ENCODE results near the gene GABRR3.
A peak's percentile ranks its signal among the peaks of the same experiment; 100 is the strongest.

GABRR3 gene

DNA sequence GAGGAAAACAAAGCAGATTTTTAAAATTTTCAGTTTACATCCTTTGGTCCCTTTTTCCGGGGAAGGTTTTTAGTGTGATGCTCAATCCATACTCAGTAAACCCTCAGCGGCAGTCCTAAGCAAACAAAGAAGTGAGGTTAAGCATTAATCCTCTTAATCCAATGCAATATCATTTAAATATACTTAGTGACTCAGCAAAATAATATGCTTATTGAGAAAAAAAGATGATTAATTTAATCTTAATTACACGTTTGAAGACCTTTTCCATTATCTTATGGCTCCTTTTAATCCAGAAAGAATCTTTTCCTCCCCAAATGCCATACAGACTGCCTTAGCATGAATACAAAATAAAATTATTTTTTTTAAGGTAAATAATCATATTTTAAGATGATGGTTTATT lies at the start of gene GABRR3:
Gene GABRR3, minus strand, starts transcription at position 108 of the 400 bp plus-strand sequence. CDS start 328 bp downstream, outside the sequence.
- no peak for DNase-seq (ENCODE audit: low read depth)

DNA sequence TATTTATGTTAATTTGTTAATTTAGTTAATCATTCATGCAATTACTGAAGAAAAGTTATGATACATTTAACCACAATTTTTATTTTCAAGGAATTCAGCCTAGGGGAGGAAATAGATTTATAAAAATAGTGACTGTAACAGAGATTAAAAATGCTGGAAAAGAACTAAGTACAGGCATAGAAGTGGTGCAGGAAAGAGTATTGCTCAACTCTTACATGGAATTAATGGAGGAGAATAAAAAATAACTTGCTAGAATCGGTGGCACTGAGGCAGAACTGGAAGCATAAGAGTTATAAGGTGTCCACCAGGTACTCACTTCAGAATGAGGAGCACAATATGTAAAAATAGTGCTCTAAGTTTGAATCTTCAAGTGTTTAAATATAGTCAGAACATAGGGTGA lies 38.4 kb upstream of the GABRR3 start:
- DNase-seq (ENCODE audit: low read depth) = no peak

DNA sequence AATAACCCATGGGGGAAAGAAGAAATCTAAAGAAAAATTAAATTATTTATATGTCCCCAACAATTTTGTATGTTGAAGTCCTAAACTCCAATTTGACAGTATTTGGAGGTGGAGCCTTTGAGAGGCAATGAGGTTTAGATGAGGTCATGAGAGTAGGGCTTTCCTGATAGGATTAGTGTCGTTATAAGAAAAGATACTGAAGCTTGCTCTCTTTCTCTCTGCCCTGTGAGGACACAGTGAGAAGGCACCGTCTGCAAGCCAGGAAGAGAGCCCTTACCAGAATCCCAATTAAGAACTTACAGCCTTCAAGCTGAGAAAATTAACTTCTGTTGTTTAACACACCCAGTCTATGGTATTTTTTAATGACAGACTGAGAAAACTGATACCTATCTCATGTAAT lies 35.7 kb upstream of the GABRR3 start:
- DNase-seq (ENCODE audit: low read depth) = no peak

DNA sequence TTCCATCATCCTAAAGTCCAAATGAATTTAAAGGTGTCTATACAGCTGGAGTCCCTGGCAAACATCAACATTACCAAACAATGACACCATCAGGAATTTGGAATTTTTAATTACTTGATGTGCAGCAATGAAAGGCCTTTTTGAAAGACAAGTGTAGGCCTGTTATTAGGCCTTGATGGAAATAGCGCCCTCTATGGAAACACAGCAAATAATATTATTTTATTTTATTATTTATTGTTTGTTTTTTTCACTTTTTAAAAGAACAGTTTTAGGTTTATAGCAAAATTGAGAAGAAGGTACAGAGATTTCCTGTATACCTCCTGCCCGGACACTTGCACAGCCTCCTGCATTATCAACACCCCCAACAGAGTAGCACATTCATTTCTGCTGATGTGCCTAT lies 33.7 kb upstream of the GABRR3 start:
- peak; percentile 2 for DNase-seq (ENCODE audit: low read depth)

DNA sequence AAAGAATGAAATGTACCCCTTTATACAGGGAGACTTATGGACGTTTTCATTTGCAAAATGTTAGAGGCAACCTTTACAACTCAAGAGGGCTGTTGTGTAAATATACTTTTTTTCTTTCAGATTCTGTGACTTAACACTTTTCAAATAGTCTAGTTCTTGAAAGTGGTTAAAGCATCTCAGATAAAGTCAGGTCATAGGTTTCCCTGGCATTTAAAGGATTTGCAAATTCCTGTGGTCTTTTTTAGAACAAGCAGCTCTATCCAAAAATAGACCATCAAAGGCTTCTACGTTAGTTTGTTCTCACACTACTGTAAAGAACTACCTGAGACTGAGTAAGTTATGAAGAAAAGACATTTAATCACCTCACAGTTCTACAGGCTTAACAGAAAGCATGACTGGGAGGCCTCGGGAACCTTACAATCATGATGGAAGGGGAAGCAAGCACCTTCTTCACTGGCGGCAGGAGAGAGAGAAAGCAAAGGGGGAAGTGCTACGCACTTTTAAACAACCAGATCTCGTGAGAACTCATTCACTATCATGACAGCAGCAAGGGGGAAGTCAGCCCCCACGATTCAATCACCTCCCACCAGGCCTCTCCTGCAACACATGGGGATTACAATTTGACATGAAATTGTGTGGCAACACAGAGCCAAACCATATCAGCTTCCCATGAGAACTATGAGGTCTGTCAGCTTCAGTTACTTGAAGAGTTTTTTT lies 23.3 kb upstream of the GABRR3 start:
- no peak for DNase-seq (ENCODE audit: low read depth)

DNA sequence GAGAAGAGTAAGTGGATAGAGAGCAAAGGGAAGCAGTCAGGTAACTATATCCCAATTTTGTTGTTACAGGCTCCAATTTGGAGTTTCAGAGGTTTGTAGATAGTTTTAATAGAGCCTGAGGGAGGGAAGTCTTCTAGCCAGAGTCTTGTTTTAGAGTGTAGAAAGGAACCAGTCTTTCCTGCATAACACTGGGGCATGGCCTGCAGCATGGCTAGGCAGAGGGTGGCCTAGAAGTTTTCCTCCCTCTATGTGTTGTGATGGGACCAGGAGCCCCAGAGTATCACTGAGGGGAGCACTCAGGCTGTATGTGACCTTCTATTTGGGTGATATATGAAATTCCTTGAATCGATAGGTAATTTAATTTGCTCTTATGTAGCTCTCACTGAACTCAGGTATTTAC lies 22.5 kb upstream of the GABRR3 start:
- DNase-seq (ENCODE audit: low read depth) = no peak

DNA sequence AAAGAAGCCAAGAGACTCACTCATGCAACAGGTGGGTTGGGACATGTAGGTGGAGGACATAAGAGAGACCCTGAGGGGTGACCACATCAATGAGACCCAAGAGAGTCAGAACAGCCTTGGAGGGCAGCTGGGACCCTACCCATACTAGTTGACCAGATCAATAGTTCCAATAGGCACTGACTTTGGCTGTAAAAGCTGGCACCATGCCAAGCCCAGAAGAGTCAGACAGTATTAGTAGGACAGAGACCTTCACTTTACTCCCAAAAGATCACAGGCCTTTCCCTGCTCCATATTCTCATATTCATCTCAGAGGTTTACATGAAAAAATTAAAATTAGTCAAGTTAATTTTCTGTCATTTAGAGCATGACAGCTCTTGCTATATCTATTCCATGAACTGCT lies 20.9 kb upstream of the GABRR3 start:
- DNase-seq (ENCODE audit: low read depth) = no peak

DNA sequence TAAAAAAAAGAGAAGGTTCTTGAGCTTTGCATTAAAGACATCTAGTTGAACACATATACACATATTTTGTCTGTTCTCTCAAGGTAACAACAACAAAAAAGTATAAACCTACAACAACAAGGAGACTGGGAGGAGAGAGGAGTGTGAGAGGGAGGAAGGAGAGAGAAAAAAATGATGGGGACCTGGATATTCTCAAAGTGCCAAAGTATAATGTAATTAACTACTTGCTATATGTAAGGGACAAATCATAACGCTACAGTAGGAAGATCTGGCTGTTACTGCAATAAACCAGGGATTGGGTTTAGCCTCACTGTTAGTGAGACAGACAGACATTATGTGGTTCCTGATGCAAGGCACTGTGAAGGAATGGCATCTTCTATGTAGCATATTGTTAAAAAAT lies 14.2 kb upstream of the GABRR3 start:
- DNase-seq (ENCODE audit: low read depth) = no peak

DNA sequence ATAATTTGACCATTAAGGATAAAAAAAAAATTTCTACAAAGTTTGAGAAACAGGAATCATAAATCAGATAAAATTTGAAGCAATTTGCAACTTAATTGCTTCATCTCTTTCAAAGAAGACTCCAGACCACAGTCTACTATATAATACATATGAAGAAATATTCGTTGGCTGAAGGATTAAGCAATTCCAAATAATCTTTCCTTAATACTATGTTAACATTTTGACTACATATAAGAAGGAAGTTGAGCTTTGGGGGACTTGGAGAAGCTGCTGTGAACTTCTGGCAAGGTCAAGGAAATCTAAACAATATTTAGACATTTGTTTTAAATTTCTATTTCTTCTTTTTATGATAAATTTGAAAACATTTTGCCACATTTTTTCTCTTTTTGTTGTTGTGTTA lies 13.5 kb upstream of the GABRR3 start:
- DNase-seq (ENCODE audit: low read depth) = no peak

DNA sequence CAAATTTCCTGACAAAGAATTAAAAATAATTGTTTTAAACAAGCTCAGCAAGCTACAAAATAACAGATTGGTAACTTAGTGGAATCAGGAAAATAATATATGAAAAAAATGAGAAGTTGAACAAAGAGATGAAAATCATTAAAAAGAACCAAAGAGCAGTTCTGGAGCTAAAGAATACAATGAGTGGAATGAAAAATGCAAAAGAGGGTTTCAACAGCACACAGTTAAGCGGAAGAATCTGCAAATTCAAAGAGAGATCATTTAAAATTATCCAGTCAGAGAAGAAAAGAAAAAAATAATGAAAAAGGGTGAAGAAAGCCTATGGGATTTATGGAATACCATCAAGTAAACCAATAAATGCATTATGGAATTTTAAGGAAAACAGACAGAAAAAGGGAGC lies 6.2 kb upstream of the GABRR3 start:
- DNase-seq (ENCODE audit: low read depth) = no peak

DNA sequence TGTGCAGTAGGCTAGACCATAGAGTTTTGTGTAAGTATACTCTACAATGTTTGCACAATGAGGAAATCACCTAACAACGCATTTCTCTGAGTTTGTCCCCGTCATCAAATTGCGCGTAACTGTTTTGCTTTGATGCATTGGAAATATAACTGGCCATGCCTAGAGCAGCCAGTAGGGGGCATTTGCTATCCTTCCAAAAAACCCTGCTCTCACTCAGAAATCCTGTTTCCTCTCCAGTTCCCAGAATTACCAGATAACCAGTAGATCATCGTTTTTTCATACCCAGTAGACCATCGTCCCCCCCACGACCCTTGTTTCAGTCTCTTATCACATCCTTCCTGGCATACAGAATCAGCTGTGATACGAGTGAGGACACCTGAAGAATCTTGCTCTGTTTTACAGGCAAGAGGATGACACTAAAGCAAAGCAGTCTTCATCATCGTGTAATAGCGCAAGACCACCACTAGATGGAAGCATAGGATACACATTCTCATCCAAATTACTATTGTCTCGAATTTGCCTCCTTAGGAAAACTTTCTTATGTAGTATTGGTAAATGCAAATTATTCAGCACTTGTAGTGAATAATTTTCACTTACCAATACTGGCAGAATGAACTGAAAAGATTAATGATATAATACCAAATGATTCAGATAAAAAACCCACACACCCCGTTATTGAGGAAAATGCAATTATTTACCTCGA lies 4.4 kb upstream of the GABRR3 start:
- peak; percentile 76 for DNase-seq (ENCODE audit: low read depth)

DNA sequence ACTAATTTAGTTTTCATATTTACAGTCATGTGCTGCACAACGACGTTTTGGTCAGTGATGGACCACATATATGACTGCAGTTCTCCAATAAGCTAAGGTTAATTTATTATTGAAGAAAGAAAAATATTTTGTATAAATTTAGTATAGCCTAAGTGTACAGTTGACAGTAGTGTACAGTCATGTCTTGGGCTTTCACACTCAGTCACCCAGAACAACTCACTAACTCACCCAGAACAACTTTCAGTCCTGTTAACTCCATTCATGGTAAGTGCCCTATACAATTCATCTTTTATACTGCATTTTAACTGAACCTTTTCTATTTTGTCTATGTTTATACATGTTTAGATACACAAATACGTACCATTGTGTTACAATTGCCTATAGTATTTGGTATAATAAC lies 3.8 kb upstream of the GABRR3 start:
- DNase-seq (ENCODE audit: low read depth) = no peak

DNA sequence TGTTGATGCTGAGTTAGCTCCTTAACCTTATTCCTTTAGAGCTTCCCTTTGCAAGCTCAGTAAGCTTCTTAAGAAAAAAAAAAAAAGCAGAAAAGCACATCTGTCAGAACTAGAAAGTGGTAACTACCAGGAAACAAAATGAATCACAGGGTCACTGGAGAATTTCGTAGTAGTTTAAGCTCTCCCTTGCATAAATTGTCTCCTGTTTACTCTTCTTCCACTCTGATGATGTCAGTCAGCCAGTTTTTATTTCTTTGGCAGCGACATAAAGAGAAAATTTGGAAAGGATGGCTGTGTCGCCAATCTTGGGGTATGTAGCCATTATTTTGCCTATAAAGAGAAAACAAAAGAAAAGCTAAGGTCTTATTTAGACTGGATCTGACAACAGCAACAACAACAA lies 3.2 kb upstream of the GABRR3 start:
- no peak for DNase-seq (ENCODE audit: low read depth)

DNA sequence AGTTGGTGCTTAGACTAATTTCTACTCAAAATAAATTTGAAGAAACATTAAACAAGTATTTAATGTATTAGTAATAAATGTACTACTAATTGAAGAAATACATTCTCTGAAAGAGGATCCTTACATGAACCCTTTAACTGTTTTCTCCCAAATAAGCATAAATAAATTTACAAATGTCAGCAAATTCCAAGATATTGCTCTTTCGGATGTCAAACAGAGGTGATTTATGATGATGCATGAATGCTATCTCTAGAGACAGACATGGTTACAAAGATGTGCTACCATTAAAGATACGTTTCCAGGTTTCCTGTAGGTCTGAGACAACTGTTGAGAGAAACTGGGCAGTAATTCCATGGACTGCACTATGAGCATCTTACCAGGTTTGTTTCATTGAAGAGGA lies 629 bp downstream of the GABRR3 start:
- DNase-seq (ENCODE audit: low read depth) = no peak

DNA sequence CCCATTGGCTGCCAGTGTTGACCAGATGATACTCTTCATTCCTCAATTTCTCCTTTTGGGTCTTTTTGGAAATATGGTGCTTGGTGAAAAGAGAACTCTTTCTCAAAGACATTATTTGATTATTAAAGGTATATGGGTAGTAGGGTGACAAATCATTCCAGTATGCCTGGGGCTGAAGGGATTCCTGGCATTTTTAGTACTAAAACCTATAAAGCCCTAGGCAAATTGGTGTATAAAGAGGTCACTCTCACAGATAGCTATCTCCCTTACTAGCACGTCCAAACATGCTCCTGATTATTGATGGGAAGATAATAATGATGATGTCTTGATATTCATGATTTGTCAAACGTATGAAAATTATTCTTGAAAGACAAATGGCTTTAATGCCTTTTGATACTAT lies 1.1 kb downstream of the GABRR3 start:
- DNase-seq (ENCODE audit: low read depth) = no peak

DNA sequence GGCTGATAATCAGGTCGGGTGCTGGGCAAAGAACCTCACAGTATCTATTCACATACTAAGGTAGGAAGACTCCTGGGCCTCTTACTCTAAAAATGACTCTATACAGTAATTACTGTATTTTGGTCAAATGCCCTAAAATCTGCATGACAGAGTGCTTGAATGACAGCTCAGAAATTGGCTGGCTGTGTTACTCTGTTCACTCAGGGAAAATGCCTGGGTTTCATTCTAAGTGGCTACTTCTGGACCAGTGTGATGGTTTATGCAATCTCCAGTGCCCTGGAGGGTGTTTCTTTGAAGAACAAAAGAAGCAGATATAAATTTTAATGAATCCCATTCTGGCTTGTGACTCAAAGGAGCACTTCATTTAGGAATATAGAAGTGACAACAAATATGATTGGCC lies 2.2 kb downstream of the GABRR3 start:
- no peak for DNase-seq (ENCODE audit: low read depth)

DNA sequence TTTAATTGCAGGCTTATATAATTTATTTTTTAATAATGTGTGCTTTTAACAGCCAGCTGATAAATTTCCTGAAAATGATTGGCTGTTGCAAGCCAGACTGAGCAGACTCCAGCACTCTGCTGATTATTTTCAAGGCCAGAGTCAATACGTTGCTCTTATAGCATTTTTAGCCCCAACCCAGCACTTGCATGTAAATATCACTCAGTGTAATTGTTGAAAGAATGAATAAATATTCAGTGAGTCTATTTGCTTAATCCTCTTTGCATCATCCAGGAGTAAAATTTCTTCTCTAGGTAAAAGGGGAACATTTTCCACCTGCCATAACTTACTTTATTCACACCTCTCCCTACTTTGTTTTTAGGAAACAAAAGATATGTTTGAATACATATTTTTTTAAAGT lies 2.9 kb downstream of the GABRR3 start:
- no peak for DNase-seq (ENCODE audit: low read depth)

DNA sequence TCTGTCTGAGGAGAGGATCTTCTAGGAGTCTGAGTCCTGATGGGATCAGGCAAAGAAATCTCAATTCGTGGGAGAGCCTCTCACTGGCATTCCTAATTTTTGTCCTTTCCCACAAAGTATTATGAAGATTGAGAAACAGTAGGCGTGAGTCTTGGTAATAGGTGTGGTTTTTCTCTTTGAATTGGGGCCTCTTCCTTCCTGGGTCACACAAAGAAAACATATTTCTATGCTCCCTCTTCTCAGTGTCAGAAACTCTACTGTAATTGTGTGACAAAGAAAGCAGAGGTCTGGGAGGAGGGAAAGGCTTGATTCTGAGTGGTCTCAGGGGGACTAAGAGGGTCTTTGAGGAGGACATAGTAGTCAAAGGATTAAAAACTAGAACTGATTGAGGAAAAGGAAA lies 6.0 kb downstream of the GABRR3 start:
- no peak for DNase-seq (ENCODE audit: low read depth)

DNA sequence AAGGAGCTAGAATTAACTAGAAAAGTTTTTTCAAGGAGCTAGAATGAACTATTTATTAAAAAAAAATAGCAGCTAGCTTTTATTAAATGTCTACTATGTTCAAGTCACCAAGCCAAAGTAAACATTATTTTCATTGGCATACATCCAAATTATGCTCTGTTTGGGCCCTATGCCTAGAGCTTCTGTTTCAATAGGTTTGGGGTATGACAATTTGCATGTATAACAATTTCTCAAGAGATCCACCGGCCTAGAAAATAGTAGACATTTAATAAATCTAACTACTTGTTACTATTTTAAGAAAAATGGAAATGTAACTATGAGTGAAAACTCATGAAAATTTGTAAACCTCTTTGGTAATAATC lies 8.0 kb downstream of the GABRR3 start:
- no peak for DNase-seq (ENCODE audit: low read depth)

DNA sequence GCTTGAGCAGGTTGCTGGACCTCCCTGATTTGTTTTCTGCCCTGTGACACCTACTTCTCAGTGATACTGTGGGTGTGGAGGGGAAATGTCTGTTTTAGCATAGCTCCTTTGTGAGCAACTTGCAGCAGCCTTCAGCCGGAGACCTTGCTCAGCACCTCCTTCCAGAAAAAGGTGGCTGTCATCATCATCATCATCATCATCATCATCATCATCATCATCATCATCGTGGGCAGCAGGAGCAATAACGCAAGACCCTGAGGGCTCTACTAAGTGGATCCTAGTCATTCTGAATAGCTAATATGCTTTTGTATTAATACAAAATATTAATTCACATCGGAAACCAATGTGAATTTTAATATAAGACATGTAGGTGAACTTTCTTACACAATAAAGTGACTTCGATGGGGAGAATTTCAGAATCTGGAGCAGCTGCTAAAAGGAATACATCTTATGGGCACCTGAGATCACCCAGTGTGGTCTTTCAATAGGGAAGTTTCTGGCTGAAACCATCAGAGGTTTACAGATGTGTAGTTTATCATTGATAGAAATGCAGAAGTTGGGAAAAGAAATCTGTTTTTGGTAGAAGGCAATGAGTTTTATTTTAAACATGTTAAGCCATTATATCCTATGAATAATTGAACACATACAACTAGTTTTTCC lies 8.6 kb downstream of the GABRR3 start:
- DNase-seq (ENCODE audit: low read depth) = no peak

DNA sequence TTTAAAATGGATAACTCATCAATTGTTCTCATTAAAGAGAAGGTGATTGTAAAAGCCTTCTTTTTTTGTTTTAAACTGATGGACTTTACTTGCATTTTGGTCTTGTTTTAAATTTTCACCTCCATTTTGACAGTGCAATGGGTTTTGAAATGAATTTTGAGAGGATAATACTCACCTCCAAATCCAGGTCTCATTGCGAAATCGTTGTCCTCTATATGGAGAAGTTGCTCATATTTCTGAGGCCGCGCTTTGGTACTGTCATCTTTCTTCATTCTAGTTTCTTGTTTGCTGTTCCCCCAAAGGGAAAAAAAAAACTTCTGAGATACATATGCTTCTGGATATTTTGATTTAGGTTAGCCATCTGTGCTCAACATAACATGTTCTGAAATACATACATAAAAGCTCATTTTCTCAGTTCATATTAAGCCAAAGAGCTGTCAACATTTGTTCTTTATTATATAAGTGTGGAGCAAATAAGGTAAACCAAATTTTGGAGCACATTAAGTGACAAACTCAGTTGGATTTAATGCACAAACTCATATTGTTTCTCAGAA lies 9.6 kb downstream of the GABRR3 start:
- DNase-seq (ENCODE audit: low read depth) = no peak

DNA sequence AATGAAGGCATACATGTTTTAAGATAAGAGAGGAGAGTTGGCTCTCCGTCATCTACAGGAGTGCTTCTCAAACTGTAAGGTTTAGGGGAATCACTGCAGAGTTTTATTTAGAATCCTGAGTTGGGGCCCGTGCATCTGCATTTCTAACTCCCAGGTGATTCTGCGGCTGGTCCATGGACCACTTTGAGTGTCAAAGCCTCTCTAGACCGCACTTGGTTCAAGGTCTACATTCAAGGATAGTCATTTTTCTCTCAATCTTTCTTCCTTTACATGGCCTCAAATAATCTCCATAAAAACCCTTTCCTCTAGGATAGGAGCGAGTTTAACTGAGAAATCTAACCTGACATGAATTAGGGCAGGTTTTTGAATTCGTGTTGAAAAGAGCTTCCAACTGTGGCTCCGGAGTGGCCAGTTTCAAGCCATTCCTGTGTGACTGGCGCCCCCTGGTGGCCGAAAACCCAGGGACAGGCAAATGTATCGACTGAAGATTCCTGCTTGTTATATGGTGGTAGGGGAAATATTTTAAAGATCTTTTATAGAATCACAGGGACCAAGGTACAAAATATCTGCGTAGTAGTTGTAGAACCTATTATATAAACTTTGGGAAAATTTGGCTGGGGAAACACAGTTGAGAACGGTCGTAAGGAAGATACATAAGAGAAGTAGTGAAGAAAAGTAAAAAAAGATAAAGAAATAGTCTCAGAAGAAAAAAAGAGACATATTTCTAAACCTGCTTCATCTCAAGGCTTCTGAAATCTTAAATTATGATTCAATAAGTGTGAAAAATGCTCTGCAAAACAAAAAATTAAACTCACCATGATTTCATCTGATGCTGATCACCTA lies 11.9 kb downstream of the GABRR3 start:
- DNase-seq (ENCODE audit: low read depth) = peak; percentile 73
